HG03565 (cell line): ENCODE data around the gene ADAM12.

ENCODE experiments used
- ATAC-seq: cut with Tn5 transposase; IDR thresholded peaks from one replicate; pipeline ENCODE4 v1.9.1; 2021; ENCODE audit warnings: mild to moderate bottlenecking, moderate library complexity; ENCODE audit not compliant: unreplicated experiment

Gene ADAM12

GRCh38 chr10:126387931-126388911 lies at the start of gene ADAM12:
Gene ADAM12, minus strand, starts transcription at chr10:126388477. Its CDS starts 332 bp downstream, at chr10:126388145.
- no peak for ATAC-seq

- ATAC-seq, result no peak
Measured at GRCh38 chr10:126437635-126438406, 49.5 kb upstream of the ADAM12 start.

- ATAC-seq, result no peak
Measured at GRCh38 chr10:126434235-126434634, 46.0 kb upstream of the ADAM12 start.

GRCh38 chr10:126433351-126433750 lies 45.1 kb upstream of the ADAM12 start:
- ATAC-seq, result no peak

- no peak for ATAC-seq
Measured at GRCh38 chr10:126432507-126432906, 44.2 kb upstream of the ADAM12 start.

- no peak for ATAC-seq
Measured at GRCh38 chr10:126431816-126432215, 43.5 kb upstream of the ADAM12 start.

GRCh38 chr10:126430512-126430911 lies 42.2 kb upstream of the ADAM12 start:
- ATAC-seq, result no peak

GRCh38 chr10:126429275-126429674 lies 41.0 kb upstream of the ADAM12 start:
- ATAC-seq, result no peak

GRCh38 chr10:126425489-126426065 lies 37.3 kb upstream of the ADAM12 start:
- no peak for ATAC-seq

- no peak for ATAC-seq
Measured at GRCh38 chr10:126425032-126425431, 36.8 kb upstream of the ADAM12 start.

- ATAC-seq, result no peak
Measured at GRCh38 chr10:126423732-126424491, 35.6 kb upstream of the ADAM12 start.

- no peak for ATAC-seq
Measured at GRCh38 chr10:126422567-126422966, 34.3 kb upstream of the ADAM12 start.

- no peak for ATAC-seq
Measured at GRCh38 chr10:126421756-126422256, 33.5 kb upstream of the ADAM12 start.

GRCh38 chr10:126420567-126421300 lies 32.5 kb upstream of the ADAM12 start:
- no peak for ATAC-seq

- no peak for ATAC-seq
Measured at GRCh38 chr10:126417220-126417825, 29.0 kb upstream of the ADAM12 start.

GRCh38 chr10:126409821-126410220 lies 21.5 kb upstream of the ADAM12 start:
- ATAC-seq, result no peak

- ATAC-seq, result no peak
Measured at GRCh38 chr10:126408953-126409641, 20.8 kb upstream of the ADAM12 start.

- no peak for ATAC-seq
Measured at GRCh38 chr10:126407831-126408230, 19.6 kb upstream of the ADAM12 start.
